Stimulated activated CD8-positive, alpha-beta memory T cell treated with anti-CD3 and anti-CD28 coated beads, Interleukin-7, amount 100 ng/mL, for 24 hours (primary cell): ENCODE results near the gene ANXA6.
A peak's percentile ranks its signal among the peaks of the same experiment; 100 is the strongest.

ENCODE experiments used
- DNase-seq: peaks from one replicate; pipeline ENCODE4 v3.0.0-alpha.2; 2020; ENCODE audit warnings: low read depth

ANXA6 gene

DNA sequence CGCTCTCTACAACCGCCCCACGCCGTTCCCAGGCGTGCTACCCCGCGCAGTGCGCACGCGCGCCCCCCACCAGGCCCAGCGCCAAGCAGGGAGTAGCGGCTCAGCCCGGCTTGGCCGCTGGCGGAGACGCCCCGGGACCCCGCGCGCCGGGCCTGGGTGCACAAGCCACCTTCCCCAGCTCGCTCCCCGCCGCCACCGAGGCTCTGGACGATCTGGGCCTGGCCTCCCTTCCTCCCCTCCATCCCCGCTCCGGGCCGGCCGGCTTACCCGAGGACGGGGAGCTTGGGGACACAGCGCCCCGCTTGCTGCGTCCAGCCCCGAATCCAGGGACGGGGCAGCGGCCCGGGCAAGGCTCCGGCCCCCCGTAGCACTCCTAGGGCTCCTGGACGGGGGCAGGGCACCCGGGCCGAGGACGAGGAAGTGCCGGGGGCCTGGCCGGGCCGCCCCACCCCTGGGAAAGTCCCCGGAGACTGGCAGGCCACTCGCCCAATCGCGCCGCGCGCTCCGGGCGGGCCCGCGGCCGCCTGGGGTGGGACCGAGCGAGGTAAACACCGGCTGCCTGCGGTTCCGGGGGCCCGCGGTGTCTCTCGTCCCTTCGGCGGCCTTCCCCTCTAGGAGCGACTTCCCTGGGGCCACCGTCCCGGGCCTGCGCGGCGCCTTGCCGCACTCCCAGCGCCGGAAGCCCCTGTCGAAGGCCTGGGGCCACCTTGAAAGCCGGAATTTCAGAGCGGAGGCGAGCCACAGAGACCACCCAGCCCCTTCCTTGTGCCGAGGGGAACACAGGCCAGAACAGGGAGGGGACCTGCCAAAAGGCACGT is 76.8 kb downstream of the ANXA6 start, which contains the start of gene TNIP1:
Gene TNIP1 (minus strand): TSS at position 422 of the 818 bp plus-strand sequence. CDS start 15,939 bp downstream, outside the sequence.
- peak; percentile 90 for DNase-seq

- DNase-seq, result no peak
Observed at GRCh38 chr5:151079838-151080612, 77.6 kb downstream of the ANXA6 start.

GRCh38 chr5:151078490-151079262 is 78.9 kb downstream of the ANXA6 start:
- peak; percentile 53 for DNase-seq

DNA sequence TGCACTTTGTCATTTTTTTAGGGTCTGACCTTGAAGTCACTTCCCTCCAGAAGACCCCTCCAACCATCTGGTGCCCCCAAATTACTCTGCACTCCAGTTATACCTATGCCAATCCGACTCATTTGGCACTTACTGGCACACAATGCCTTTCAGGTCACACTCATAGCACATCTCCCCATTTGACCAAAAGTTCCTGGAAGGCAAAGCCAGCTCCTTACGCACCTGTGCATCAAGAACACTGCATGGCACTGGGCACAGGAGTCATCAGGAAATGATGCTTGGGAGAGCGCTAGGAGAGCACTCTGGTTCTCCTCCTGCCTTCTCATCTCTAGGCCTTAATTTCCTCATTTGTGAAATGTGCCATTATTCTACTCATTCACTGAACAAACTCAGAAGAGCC is 79.6 kb downstream of the ANXA6 start:
- DNase-seq, result no peak

- DNase-seq, result no peak
Observed at GRCh38 chr5:151077419-151077818, 80.2 kb downstream of the ANXA6 start.

- DNase-seq, result no peak
Observed at GRCh38 chr5:151076616-151077015, 81.0 kb downstream of the ANXA6 start.

- no peak for DNase-seq
Observed at GRCh38 chr5:151075698-151076331, 81.8 kb downstream of the ANXA6 start.

DNA sequence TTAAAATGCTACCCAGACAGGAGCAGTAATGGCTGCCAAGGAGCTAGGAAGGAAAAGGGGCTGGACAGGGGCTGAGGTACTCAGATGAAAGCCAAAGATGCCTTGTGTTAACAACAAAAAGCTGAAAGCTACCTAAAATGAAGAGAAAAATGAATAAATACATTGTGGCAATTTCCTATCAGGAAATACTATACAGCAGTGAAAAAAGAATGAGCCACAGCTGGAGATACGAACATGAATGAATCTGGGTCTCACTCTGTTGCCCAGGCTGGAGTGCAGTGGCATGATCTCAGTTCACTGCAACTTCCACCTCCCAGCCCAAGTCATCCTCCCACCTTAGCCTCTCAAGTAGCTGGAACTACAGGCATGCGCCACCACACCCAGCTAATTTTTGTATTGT is 83.0 kb downstream of the ANXA6 start:
- DNase-seq, result no peak

DNA sequence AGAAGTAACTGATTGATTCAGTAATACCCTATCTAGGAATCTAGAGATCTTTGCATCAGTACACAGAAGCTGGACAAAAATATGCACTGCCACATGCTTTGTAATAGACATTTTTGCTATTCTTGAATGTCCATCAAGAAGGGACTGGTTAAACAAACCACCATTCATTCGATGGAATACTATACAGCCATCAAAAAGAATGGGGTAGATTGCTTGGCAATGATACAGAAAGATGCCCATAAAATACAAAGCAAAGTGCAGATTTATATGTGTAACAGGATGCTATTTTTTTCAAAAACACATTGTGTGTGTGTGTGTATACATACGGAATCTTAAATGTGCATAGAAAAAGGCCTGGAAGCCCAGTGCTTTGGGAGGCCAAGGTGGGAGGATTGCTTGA is 84.3 kb downstream of the ANXA6 start:
- no peak for DNase-seq

DNA sequence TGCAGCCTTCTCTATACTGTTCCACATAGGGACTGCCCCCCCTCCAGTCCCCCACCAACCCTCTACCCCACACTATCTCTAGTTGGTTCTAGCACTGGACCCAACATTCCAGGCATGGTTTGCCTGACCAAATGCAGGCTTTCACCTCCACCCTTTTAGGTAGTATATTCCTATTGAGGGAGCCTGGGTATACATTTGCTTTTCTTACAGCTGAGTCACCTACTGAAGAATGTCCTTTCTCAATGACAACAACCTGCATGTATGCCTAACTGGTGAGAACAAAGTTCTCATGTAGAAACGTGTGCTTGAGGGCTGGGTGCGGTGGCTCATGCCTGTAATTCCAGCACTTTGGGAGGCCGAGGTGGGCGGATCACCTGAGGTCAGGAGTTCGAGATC is 85.0 kb downstream of the ANXA6 start:
- DNase-seq, result no peak

DNA sequence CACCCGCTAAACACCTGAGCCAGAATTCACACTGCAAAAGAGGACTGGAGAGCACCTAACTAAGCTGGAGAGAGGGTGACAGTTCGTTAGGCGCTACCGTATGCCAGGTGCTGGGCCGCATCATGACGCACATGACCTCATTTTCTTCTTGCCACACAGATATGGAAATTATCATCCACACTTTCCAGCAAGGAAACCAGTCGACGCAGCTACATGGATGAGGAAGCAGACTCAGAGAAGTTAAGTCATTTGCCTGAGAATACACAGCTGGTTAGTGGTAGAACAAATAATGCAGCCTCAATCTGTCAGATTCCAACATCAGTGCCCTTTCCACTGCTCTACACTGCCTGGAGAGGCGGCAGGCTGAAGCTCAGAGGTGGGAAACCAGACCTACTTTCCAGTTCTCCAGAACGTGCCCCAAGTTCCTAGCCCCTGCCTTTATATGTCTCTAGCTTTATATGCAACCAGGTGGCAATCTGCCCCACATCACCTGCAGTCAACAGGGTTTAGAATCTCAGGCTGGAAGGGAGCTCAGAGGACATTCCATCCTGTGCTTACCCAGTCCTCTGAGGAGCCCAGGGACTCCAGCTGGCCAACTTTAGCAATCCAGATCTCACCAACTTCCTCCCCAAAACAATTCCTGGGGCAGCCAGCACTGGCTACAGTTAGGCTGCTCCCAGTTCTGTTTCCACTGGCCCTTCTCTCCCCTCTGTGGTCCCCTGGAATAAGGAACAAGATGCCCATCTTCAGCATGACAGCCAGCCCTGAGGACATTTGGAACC is 85.5 kb downstream of the ANXA6 start:
- no peak for DNase-seq

- no peak for DNase-seq
Observed at GRCh38 chr5:151071021-151071420, 86.6 kb downstream of the ANXA6 start.

DNA sequence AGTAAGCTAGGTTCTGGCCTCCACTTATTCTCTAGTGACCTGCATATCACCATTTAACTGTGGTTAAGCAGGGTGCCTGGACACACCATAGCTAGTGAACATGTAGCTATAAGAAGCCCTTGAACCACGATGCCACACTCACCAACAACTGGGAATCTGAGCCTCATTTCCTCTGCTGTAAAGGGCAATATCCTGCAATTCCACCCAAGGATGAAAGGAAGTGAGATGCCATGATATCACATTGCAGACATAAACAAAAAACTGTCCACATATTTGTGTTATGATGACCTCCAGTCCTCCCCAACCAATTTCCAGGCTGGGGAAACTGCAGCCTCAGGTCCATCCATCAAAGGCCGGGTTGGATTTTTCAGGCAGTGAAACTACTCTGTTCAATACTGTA is 87.1 kb downstream of the ANXA6 start:
- no peak for DNase-seq

DNA sequence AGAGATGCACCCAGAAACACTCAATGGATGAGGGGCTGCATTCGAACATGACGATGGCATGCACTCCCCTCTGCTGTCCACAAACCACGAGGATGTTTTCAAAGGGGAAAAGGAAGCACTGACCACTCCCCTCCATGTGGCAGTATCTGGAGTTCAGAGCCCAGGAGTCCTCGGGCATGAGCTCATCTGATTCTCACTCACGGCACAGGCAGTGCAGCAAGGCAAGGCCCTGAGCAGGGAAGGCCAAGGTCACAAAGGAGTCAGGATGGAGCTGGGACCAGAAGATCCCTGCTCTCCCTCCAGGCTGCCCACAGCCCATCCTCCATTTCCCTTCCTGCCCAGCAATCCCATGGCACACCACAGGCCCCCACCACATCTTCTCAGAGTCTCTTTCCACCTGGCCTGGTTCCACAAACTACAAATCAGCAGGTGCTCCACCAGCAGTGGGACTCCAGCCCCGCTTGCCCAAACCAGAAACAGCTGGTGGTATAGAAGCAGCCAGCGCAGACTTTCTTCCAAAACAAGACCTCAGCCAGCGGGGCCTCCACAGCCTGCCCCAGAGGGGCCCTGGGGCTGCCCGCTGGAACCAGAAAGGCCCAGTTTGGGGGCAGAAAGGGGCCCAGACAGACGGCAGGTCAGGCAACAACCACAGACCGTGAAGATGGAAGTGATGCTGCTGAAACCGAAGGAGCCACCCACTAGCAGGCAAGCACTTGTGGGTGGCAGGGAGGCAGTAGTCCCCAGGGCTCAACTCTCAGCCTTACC is 89.0 kb downstream of the ANXA6 start:
- DNase-seq, result no peak

DNA sequence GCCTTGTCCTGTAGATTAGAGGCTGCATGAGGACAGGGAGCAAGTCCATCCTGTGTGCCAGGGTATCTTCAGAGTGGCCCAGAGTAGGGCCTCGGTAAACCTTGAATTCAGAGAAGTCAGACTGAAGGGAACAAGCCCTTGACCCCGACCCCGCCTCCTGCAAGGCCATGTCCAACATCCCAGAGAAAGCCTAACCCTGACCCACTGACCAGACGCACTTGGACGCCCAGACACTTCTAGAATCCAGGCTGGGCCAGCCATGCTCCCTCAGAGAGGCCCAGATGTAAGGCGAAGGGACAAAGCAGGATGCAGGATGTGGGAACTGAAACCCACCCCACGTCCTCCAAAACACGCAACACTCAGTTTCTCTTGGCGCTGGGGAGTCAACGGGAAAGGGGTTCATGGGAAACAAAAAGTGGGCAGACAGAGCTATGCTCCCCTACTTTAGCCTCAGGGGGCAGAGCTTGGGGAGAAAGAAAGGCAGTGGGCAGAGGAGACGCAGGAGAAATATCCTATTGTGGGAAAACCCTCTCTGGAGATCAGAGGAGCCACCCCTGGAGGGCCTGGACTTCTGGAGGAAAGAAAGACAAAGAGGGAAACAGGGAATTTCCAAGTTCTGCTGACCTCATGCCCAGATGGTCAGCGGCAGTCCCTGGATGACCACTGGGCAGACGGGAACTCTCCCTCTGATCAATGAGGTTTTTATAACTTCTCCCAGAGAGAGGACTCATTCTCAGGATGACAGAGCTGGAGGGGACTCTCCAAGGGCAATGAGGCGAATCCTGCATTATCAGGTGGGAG is 89.7 kb downstream of the ANXA6 start:
- no peak for DNase-seq

- DNase-seq, result no peak
Observed at GRCh38 chr5:151066920-151067319, 90.7 kb downstream of the ANXA6 start.

GRCh38 chr5:151065609-151066008 is 92.0 kb downstream of the ANXA6 start:
- DNase-seq, result no peak

- DNase-seq, result no peak
Observed at GRCh38 chr5:151064916-151065499, 92.6 kb downstream of the ANXA6 start.
